GM12878 (cell line): ENCODE results near the gene FRRS1L. TPM values are rescaled to one million over a fixed set of nuclear protein-coding genes. Genes with fewer than 3 reads are reported as not detected.

ENCODE experiments used
- ATAC-seq: fragments of 200-7000 bp; cut with Tn5 transposase; 3 replicates; pipeline ENCODE4 v1.9.1; 2020; ENCODE audit warnings: mild to moderate bottlenecking, moderate library complexity
- BruUV-seq: library from RNA; stranded (reverse); fragments of 400-500 nt; replicated peaks from 2 replicates; lab custom pipeline; 2021; lab: Mats Ljungman, UMichigan
- CTCF ChIA-PET: fragments of 300-600 bp; sonication (Branson Sonifier 250); formaldehyde crosslinking; extraction: SDS; loops from one replicate; lab custom pipeline; 2021; ENCODE audit warnings: inconsistent platforms; lab: Yijun Ruan, JAX
- POLR2A ChIA-PET: fragments of 350-600 bp; formaldehyde crosslinking; extraction: SDS; loops from one replicate; lab custom pipeline; 2021; ENCODE audit warnings: inconsistent platforms; lab: Charles Lee
- RAD21 ChIA-PET: fragments of 300-600 bp; sonication (Branson Sonifier 250); formaldehyde crosslinking; loops from one replicate; lab custom pipeline; 2023; ENCODE audit warnings: antibody characterized with exemption; ENCODE audit not compliant: unreplicated experiment; lab: Charles Lee
- SMC1A ChIA-PET: fragments of 300-600 bp; sonication (Branson Sonifier 250); formaldehyde crosslinking; loops from one replicate; lab custom pipeline; 2023; ENCODE audit not compliant: unreplicated experiment, uncharacterized antibody; lab: Charles Lee
- DNase-seq: peaks from one replicate; pipeline ENCODE4 v3.0.0-alpha.2; 2011; ENCODE audit warnings: low read depth, low spot score
- FAIRE-seq: peaks from 3 replicates; lab custom pipeline; 2011; peaks lifted over from hg19 to GRCh38; lab: Jason Lieb, UNC
- H2AFZ ChIP-seq: 2 replicates; pipeline ENCODE4 v1.6.0; 2011; ENCODE audit warnings: low read depth, low read length, control low read depth; ENCODE audit not compliant: control insufficient read depth
- H3K27ac ChIP-seq: 2 replicates; pipeline ENCODE4 v1.5.1; 2011; ENCODE audit warnings: control low read depth; ENCODE audit not compliant: control insufficient read depth, insufficient read depth
- H3K27me3 ChIP-seq, 2 experiments: replicated peaks in 1 of 2; 2 replicates each; pipeline versions ENCODE4 v1.6.0 to v1.6.1; 2011; ENCODE audit warnings: low read length in 1 of 2; ENCODE audit not compliant: control insufficient read depth in 2 of 2, insufficient read depth in 2 of 2
- H3K36me3 ChIP-seq, 2 experiments: 2 replicates each; pipeline ENCODE4 v1.5.1; 2011; ENCODE audit warnings: low read length in 1 of 2; ENCODE audit not compliant: control insufficient read depth in 2 of 2, insufficient read depth in 2 of 2
- H3K4me1 ChIP-seq: 2 replicates; pipeline ENCODE4 v1.6.1; 2011; ENCODE audit warnings: mild to moderate bottlenecking, low read length, moderate library complexity, mixed read lengths; ENCODE audit not compliant: control insufficient read depth, insufficient read depth
- H3K4me2 ChIP-seq: 2 replicates; pipeline ENCODE4 v1.6.0; 2011; ENCODE audit warnings: control low read depth; ENCODE audit not compliant: control insufficient read depth, insufficient read depth
- H3K4me3 ChIP-seq: fragments of 200-600 bp; sonication (generic); 2 replicates; pipeline ENCODE4 v1.5.1; 2016
- H3K79me2 ChIP-seq: 2 replicates; pipeline ENCODE4 v1.6.0; 2011; ENCODE audit warnings: low read length; ENCODE audit not compliant: control insufficient read depth, insufficient read depth
- H3K9ac ChIP-seq: 2 replicates; pipeline ENCODE4 v1.8.0; 2011; ENCODE audit warnings: low read length, control low read depth, mixed read lengths; ENCODE audit not compliant: control insufficient read depth, insufficient read depth
- H3K9me3 ChIP-seq: replicated peaks from 3 replicates; pipeline ENCODE4 v1.5.1; 2011; ENCODE audit warnings: mild to moderate bottlenecking, low read length; ENCODE audit not compliant: control insufficient read depth, insufficient read depth
- H4K20me1 ChIP-seq: 2 replicates; pipeline ENCODE4 v1.6.0; 2011; ENCODE audit not compliant: control insufficient read depth, insufficient read depth
- ATF7 ChIP-seq: fragments of 450-650 bp; IDR thresholded peaks from 2 replicates; pipeline ENCODE4 v1.6.1; 2016; ENCODE audit warnings: low read depth, mild to moderate bottlenecking
- CHD1 ChIP-seq: IDR thresholded peaks from 2 replicates; pipeline ENCODE4 v1.6.1; 2012; ENCODE audit warnings: low read depth, low read length, improper control_type of control experiment
- CHD4 ChIP-seq: fragments of 200-600 bp; sonication (generic); IDR thresholded peaks from 2 replicates; pipeline ENCODE4 v1.6.1; 2016; ENCODE audit warnings: mild to moderate bottlenecking
- E2F8 ChIP-seq: fragments of 450-650 bp; IDR thresholded peaks from 2 replicates; pipeline ENCODE4 v1.6.1; 2018; ENCODE audit warnings: mild to moderate bottlenecking, low read depth, moderate library complexity; ENCODE audit not compliant: partially characterized antibody
- ESRRA ChIP-seq: IDR thresholded peaks from 2 replicates; pipeline ENCODE4 v1.6.1; 2012; ENCODE audit warnings: mild to moderate bottlenecking, low read length, improper control_type of control experiment
- FOS ChIP-seq: IDR thresholded peaks from 3 replicates; pipeline ENCODE4 v1.6.1; 2011; ENCODE audit warnings: borderline replicate concordance; ENCODE audit not compliant: insufficient read length; ENCODE audit errors: extremely low read depth
- MLLT1 ChIP-seq: fragments of 450-650 bp; IDR thresholded peaks from 2 replicates; pipeline ENCODE4 v1.6.1; 2016; ENCODE audit warnings: mild to moderate bottlenecking
- NR2C1 ChIP-seq: fragments of 450-650 bp; IDR thresholded peaks from 2 replicates; pipeline ENCODE4 v1.6.1; 2017; ENCODE audit warnings: antibody characterized with exemption, mild to moderate bottlenecking, moderate library complexity
- NR2C2 ChIP-seq: IDR thresholded peaks from 2 replicates; pipeline ENCODE4 v1.6.1; 2011; ENCODE audit warnings: borderline replicate concordance, low read depth; ENCODE audit not compliant: control insufficient read depth, insufficient read length
- RAD21 ChIP-seq: IDR thresholded peaks from 2 replicates; pipeline ENCODE4 v1.6.1; 2011; ENCODE audit warnings: mild to moderate bottlenecking, low read depth, low read length, moderate library complexity; ENCODE audit not compliant: insufficient read depth
- RELA ChIP-seq: fragments of 450-650 bp; IDR thresholded peaks from 2 replicates; pipeline ENCODE4 v1.8.0; 2014; ENCODE audit warnings: borderline replicate concordance; ENCODE audit not compliant: partially characterized antibody
- SMARCA5 ChIP-seq: fragments of 450-650 bp; IDR thresholded peaks from 2 replicates; pipeline ENCODE4 v1.6.1; 2017; ENCODE audit warnings: mild to moderate bottlenecking
- ZNF207 ChIP-seq: fragments of 450-650 bp; IDR thresholded peaks from 2 replicates; pipeline ENCODE4 v1.6.1; 2014; ENCODE audit warnings: antibody characterized with exemption, mild to moderate bottlenecking, borderline replicate concordance
- ZNF24 ChIP-seq: fragments of 450-650 bp; IDR thresholded peaks from 2 replicates; pipeline ENCODE4 v1.6.1; 2017; ENCODE audit warnings: antibody characterized with exemption, mild to moderate bottlenecking
- ZNF274 ChIP-seq: IDR thresholded peaks from one replicate; pipeline ENCODE4 v1.8.0; 2011; ENCODE audit not compliant: insufficient read length, insufficient read depth
- ZNF622 ChIP-seq: fragments of 450-650 bp; IDR thresholded peaks from 2 replicates; pipeline ENCODE4 v1.6.1; 2017; ENCODE audit warnings: mild to moderate bottlenecking, inconsistent platforms
- ZSCAN29 ChIP-seq: fragments of 450-650 bp; IDR thresholded peaks from 2 replicates; pipeline ENCODE4 v1.6.1; 2017; ENCODE audit warnings: mild to moderate bottlenecking, moderate library complexity
- WGBS: methylation state at CpG from one replicate; pipeline ENCODE4 v1.1.6; 2016; ENCODE audit warnings: low lambda C conversion rate; ENCODE audit not compliant: insufficient replicate concordance, insufficient coverage; ENCODE audit errors: missing lambda C conversion rate; 5-methylcytosine and 5-hydroxymethylcytosine counted together
- in situ Hi-C: fragments of 300-500 bp; cut with MboI; formaldehyde crosslinking; loops from 9 replicates; pipeline ENCODE4 v1.14.3; 2018; ENCODE audit warnings: mixed read lengths
- intact Hi-C: fragments of 100-400 bp; cut with micrococcal nuclease; formaldehyde crosslinking; loops from one replicate; pipeline ENCODE4 v1.14.2; 2022; ENCODE audit not compliant: unreplicated experiment
- polyA plus RNA-seq, 11 experiments: library from polyadenylated mRNA; depleted of rRNA in 4 of 11; unstranded in 6 of 11; stranded (reverse) in 5 of 11; fragments of >200 nt; fragmentation: Nextera tagmentation in 4 of 11; fragmentation: Illumina TruSeq in 1 of 11; extraction: Ambion mirVana in 4 of 11; extraction: Trizol in 1 of 11; gene quantifications; 1 replicate in 1 of 11; 2 replicates in 10 of 11; pipeline versions ENCODE4 v1.2.1 to v1.2.3, GENCODE V29; 2011 to 2016; ENCODE audit warnings: inconsistent platforms in 2 of 11, missing spikeins in 2 of 11, low read depth in 1 of 11
- total RNA-seq, 4 experiments: library from RNA; depleted of rRNA in 3 of 4; stranded (reverse); fragments of >200 nt in 3 of 4; fragmentation: Illumina TruSeq in 1 of 4; extraction: Trizol in 1 of 4; gene quantifications; 2 replicates each; pipeline versions ENCODE4 v1.2.1 to v1.2.3, GENCODE V29; 2013 to 2021
- TF ChIP-seq, protein P1 (sequence below): IDR thresholded peaks from 2 replicates; pipeline ENCODE4 v1.6.1; 2012; ENCODE audit warnings: mild to moderate bottlenecking, low read depth, low read length

Gene FRRS1L
- total and polyA plus RNA-seq, 10 of the 15 experiments (the other 5 are each of a cell fraction or from before 2014, with no cell fraction given): not detected

- H2AFZ ChIP-seq: no peak overlapping the region
- H3K4me3 ChIP-seq: peak overlapping the region; percentile 28
- peaks cover 75% of the 10 kb centered on the region for H3K79me2 ChIP-seq
- no peak overlapping the region; the same call in 1 of the 2 replicates for H3K9ac ChIP-seq
- no peaks in the 10 kb centered on the region; the same call in 1 of the 2 replicates for H4K20me1 ChIP-seq
- peak overlapping the region; percentile 63 for H3K4me2 ChIP-seq
- no peak for DNase-seq
- 94% methylated on average over 3 of the region's 3 CpGs for WGBS
- H3K27me3 ChIP-seq: no peaks in the 10 kb centered on the region
- H3K36me3 ChIP-seq: no peaks in the 10 kb centered on the region
- ChIA-PET POLR2A (no interaction called here), SMC1A (no interaction called here), CTCF (no interaction called here), RAD21 (no interaction called here)
- no peaks in the 10 kb centered on the region for H3K9me3 ChIP-seq
- FAIRE-seq: no peak
- intact Hi-C loops: loop anchor here (10.0 kb wide), 1 partner anchor 181 kb away; the partner anchor contains the start of genes ABITRAM and ELP1
- H3K4me1 ChIP-seq: peaks cover 9% of the 10 kb centered on the region
- no TSS peak for BruUV-seq
- no peak overlapping the region for H3K27ac ChIP-seq
- no peak for ATAC-seq
- in situ Hi-C loops: no loop called here
- TF ChIP-seq ESRRA (no peak), E2F8 (no peak), ZNF24 (no peak), ZNF622 (no peak), RAD21 (no peak), FOS (no peak), ZNF207 (no peak), CHD4 (no peak), NR2C1 (no peak), SMARCA5 (no peak), ZNF274 (no peak), RELA (no peak), NR2C2 (no peak), ZSCAN29 (no peak), MLLT1 (no peak), ATF7 (no peak), CHD1 (no peak)
- TF ChIP-seq, protein P1, sequence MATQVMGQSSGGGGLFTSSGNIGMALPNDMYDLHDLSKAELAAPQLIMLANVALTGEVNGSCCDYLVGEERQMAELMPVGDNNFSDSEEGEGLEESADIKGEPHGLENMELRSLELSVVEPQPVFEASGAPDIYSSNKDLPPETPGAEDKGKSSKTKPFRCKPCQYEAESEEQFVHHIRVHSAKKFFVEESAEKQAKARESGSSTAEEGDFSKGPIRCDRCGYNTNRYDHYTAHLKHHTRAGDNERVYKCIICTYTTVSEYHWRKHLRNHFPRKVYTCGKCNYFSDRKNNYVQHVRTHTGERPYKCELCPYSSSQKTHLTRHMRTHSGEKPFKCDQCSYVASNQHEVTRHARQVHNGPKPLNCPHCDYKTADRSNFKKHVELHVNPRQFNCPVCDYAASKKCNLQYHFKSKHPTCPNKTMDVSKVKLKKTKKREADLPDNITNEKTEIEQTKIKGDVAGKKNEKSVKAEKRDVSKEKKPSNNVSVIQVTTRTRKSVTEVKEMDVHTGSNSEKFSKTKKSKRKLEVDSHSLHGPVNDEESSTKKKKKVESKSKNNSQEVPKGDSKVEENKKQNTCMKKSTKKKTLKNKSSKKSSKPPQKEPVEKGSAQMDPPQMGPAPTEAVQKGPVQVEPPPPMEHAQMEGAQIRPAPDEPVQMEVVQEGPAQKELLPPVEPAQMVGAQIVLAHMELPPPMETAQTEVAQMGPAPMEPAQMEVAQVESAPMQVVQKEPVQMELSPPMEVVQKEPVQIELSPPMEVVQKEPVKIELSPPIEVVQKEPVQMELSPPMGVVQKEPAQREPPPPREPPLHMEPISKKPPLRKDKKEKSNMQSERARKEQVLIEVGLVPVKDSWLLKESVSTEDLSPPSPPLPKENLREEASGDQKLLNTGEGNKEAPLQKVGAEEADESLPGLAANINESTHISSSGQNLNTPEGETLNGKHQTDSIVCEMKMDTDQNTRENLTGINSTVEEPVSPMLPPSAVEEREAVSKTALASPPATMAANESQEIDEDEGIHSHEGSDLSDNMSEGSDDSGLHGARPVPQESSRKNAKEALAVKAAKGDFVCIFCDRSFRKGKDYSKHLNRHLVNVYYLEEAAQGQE: no peak
Measured at GRCh38 chr9:109115931-109116526, 51.0 kb downstream of the FRRS1L start.
